ENCODE results near the gene FSD1L.
"Not testable (repeated sequence)": the region's sequence is repeated elsewhere in the genome, so short reads cannot be mapped to it uniquely, and the experiment has no call there.

Gene FSD1L

GRCh38 chr9:105484226-105484625 lies 36.4 kb downstream of the FSD1L start:
- DNase-seq (ENCODE audit: low spot score): no peak

- no peak for DNase-seq (ENCODE audit: low spot score)
Measured at GRCh38 chr9:105485131-105485530, 37.3 kb downstream of the FSD1L start.

- DNase-seq (ENCODE audit: low spot score): no peak
Measured at GRCh38 chr9:105496826-105497225, 49.0 kb downstream of the FSD1L start.

GRCh38 chr9:105497704-105498103 lies 49.9 kb downstream of the FSD1L start:
- DNase-seq (ENCODE audit: low spot score): no peak

GRCh38 chr9:105500108-105500766 lies 52.4 kb downstream of the FSD1L start:
- no peak for DNase-seq (ENCODE audit: low spot score)

GRCh38 chr9:105501414-105501813 lies 53.6 kb downstream of the FSD1L start:
- no peak for DNase-seq (ENCODE audit: low spot score)

GRCh38 chr9:105502276-105502675 lies 54.4 kb downstream of the FSD1L start:
- DNase-seq (ENCODE audit: low spot score): no peak

GRCh38 chr9:105503881-105504280 lies 56.0 kb downstream of the FSD1L start:
- no peak for DNase-seq (ENCODE audit: low spot score)

- DNase-seq (ENCODE audit: low spot score): no peak
Measured at GRCh38 chr9:105507096-105507790, 59.4 kb downstream of the FSD1L start.

- DNase-seq (ENCODE audit: low spot score): no peak
Measured at GRCh38 chr9:105508530-105508929, 60.7 kb downstream of the FSD1L start.

GRCh38 chr9:105510024-105510423 lies 62.2 kb downstream of the FSD1L start:
- no peak for DNase-seq (ENCODE audit: low spot score)

GRCh38 chr9:105511446-105511845 lies 63.6 kb downstream of the FSD1L start:
- no peak for DNase-seq (ENCODE audit: low spot score)

- no peak for DNase-seq (ENCODE audit: low spot score)
Measured at GRCh38 chr9:105515811-105516413, 68.1 kb downstream of the FSD1L start.

GRCh38 chr9:105519710-105520369 lies 72.0 kb downstream of the FSD1L start:
- not testable (repeated sequence) for DNase-seq (ENCODE audit: low spot score)

GRCh38 chr9:105520992-105521391 lies 73.2 kb downstream of the FSD1L start:
- DNase-seq (ENCODE audit: low spot score): not testable (repeated sequence)

GRCh38 chr9:105522618-105523385 lies 75.0 kb downstream of the FSD1L start:
- DNase-seq (ENCODE audit: low spot score): not testable (repeated sequence)

- no peak for DNase-seq (ENCODE audit: low spot score)
Measured at GRCh38 chr9:105531530-105531929, 83.7 kb downstream of the FSD1L start.

- DNase-seq (ENCODE audit: low spot score): no peak
Measured at GRCh38 chr9:105535920-105536668, 88.3 kb downstream of the FSD1L start.

- DNase-seq (ENCODE audit: low spot score): no peak
Measured at GRCh38 chr9:105539452-105539851, 91.6 kb downstream of the FSD1L start.

- DNase-seq (ENCODE audit: low spot score): no peak
Measured at GRCh38 chr9:105541838-105542237, 94.0 kb downstream of the FSD1L start.

- DNase-seq (ENCODE audit: low spot score): no peak
Measured at GRCh38 chr9:105554042-105554441, 106.2 kb downstream of the FSD1L start.

Data from left forelimb (tissue), 1 donor.